Astrocyte (in vitro differentiated cells and primary cell): ENCODE data around the gene NTRK3. TPM values are rescaled to one million over a fixed set of nuclear protein-coding genes. Genes with fewer than 3 reads are reported as not detected.

Experiments used
- DNase-seq: peaks from one replicate; pipeline ENCODE4 v3.0.0-alpha.2; 2010; ENCODE audit warnings: low read depth
- FAIRE-seq: peaks from 2 replicates; lab custom pipeline; 2011; peaks lifted over from hg19 to GRCh38; lab: Jason Lieb, UNC
- H2AFZ ChIP-seq: 2 replicates; pipeline ENCODE4 v1.6.0; 2012; ENCODE audit warnings: low read depth, low read length, inconsistent platforms
- H3K27ac ChIP-seq: 2 replicates; pipeline ENCODE4 v1.5.1; 2011; ENCODE audit warnings: low read depth, low read length, inconsistent platforms
- H3K27me3 ChIP-seq: 2 replicates; pipeline ENCODE4 v1.6.0; 2011; ENCODE audit warnings: low read length, inconsistent platforms; ENCODE audit not compliant: insufficient read depth
- H3K36me3 ChIP-seq: 2 replicates; pipeline ENCODE4 v1.5.1; 2011; ENCODE audit warnings: low read length, inconsistent platforms; ENCODE audit not compliant: insufficient read depth
- H3K4me1 ChIP-seq: 2 replicates; pipeline ENCODE4 v1.5.1; 2011; ENCODE audit warnings: low read length, inconsistent platforms; ENCODE audit not compliant: insufficient read depth
- H3K4me2 ChIP-seq: 2 replicates; pipeline ENCODE4 v1.6.0; 2012; ENCODE audit warnings: low read length, inconsistent platforms
- H3K4me3 ChIP-seq: 2 replicates; pipeline ENCODE4 v1.5.1; 2011; ENCODE audit warnings: low read depth, mild to moderate bottlenecking, low read length, inconsistent platforms; ENCODE audit not compliant: insufficient read depth
- H3K79me2 ChIP-seq: 2 replicates; pipeline ENCODE4 v1.6.0; 2012; ENCODE audit warnings: mild to moderate bottlenecking, low read length, inconsistent platforms; ENCODE audit not compliant: insufficient read depth
- H3K9ac ChIP-seq: 2 replicates; pipeline ENCODE4 v1.6.0; 2012; ENCODE audit warnings: mild to moderate bottlenecking, low read length, inconsistent platforms
- H3K9me3 ChIP-seq: 2 replicates; pipeline ENCODE4 v1.5.1; 2012; ENCODE audit warnings: low read depth, mild to moderate bottlenecking, low read length, inconsistent platforms; ENCODE audit not compliant: insufficient read depth
- H4K20me1 ChIP-seq: 2 replicates; pipeline ENCODE4 v1.6.0; 2012; ENCODE audit warnings: low read length, inconsistent platforms; ENCODE audit not compliant: insufficient read depth
- H3K27ac Mint-ChIP-seq: one replicate; pipeline ENCODE4 v1.8.0; 2021; ENCODE audit warnings: mild to moderate bottlenecking, mixed read lengths; ENCODE audit not compliant: unreplicated experiment
- H3K27me3 Mint-ChIP-seq: one replicate; pipeline ENCODE4 v1.8.0; 2021; ENCODE audit warnings: low read depth, mixed read lengths; ENCODE audit not compliant: unreplicated experiment
- H3K36me3 Mint-ChIP-seq: one replicate; pipeline ENCODE4 v1.8.0; 2021; ENCODE audit warnings: low read depth, mixed read lengths; ENCODE audit not compliant: unreplicated experiment
- H3K4me1 Mint-ChIP-seq: one replicate; pipeline ENCODE4 v1.8.0; 2021; ENCODE audit warnings: low read depth, mixed read lengths; ENCODE audit not compliant: unreplicated experiment
- H3K4me3 Mint-ChIP-seq: one replicate; pipeline ENCODE4 v1.8.0; 2021; ENCODE audit warnings: mild to moderate bottlenecking, moderate library complexity, mixed read lengths; ENCODE audit not compliant: unreplicated experiment
- H3K9me3 Mint-ChIP-seq: one replicate; pipeline ENCODE4 v1.8.0; 2021; ENCODE audit warnings: mild to moderate bottlenecking, mixed read lengths; ENCODE audit not compliant: unreplicated experiment
- CTCF ChIP-seq: IDR thresholded peaks from 2 replicates; pipeline ENCODE4 v1.5.1; 2011; ENCODE audit warnings: low read depth, mild to moderate bottlenecking, inconsistent platforms, low read length, moderate library complexity; ENCODE audit not compliant: insufficient read depth
- EZH2 ChIP-seq: IDR thresholded peaks from 2 replicates; pipeline ENCODE4 v1.6.1; 2012; ENCODE audit warnings: mild to moderate bottlenecking, low read length, inconsistent platforms; ENCODE audit not compliant: insufficient read depth
- total RNA-seq: library from RNA; stranded (reverse); gene quantifications from 2 replicates; pipeline ENCODE4 v1.2.1, GENCODE V29; 2021

NTRK3 gene
- total RNA-seq, 1 donor from 2014 or later: 12.9 TPM

GRCh38 chr15:87952736-87953287 lies 303.7 kb downstream of the NTRK3 start:
- no peak for FAIRE-seq
- Histone ChIP-seq H3K79me2 (no peaks in the 10 kb centered on the region), H3K27me3 (no peaks in the 10 kb centered on the region), H3K9me3 (no peaks in the 10 kb centered on the region), H3K27ac (no peak overlapping the region), H3K9ac (no peak overlapping the region), H3K4me2 (no peak overlapping the region), H2AFZ (no peak overlapping the region), H4K20me1 (no peaks in the 10 kb centered on the region), H3K36me3 (no peaks in the 10 kb centered on the region), H3K4me1 (no peaks in the 10 kb centered on the region), H3K4me3 (no peak overlapping the region)
- Mint-ChIP-seq H3K4me1 (peaks cover 8% of the 10 kb centered on the region), H3K27me3 (peaks cover 22% of the 10 kb centered on the region), H3K36me3 (peaks cover 3% of the 10 kb centered on the region), H3K4me3 (no peak overlapping the region), H3K9me3 (peaks cover 3% of the 10 kb centered on the region), H3K27ac (no peak overlapping the region)
- DNase-seq: no peak
- TF ChIP-seq CTCF (no peak), EZH2 (no peak)

DNA sequence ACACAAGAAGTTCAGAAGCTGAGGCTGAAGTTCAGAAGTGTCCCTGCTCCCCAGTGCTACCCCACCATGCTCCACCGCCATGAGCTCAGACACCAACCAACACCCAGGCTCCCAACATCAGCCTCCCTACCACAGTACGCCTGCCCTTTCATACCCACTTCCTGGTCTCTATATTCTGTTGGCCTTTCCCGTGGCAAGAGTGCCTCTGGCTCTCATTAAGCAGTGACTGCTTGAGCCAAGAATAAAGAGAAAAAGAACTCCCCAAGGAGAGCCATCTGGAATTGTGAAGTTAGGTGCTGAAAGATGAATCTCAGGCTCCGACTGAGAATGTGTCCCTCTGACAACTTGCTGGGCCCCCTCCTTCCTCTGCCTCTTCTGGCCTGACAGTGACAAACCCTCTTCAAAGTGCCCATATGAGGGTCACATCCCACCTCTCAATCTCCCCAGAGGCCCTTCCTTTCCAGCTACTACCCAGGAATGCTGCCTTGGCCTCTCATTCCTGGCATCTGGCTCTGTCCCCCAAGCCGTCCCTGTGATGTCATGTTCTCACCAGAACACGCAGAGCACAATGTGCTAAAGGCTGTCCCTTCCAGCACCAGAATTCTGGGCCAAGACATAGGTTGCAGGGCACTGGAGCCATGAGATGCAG lies 306.8 kb downstream of the NTRK3 start:
- no peaks in the 10 kb centered on the region for H3K36me3 ChIP-seq
- no peaks in the 10 kb centered on the region for H3K9me3 ChIP-seq
- Mint-ChIP-seq H3K4me1 (peaks cover 3% of the 10 kb centered on the region), H3K27ac (no peak overlapping the region), H3K36me3 (peaks cover 3% of the 10 kb centered on the region), H3K27me3 (peaks cover 35% of the 10 kb centered on the region), H3K4me3 (no peak overlapping the region), H3K9me3 (peaks cover 3% of the 10 kb centered on the region)
- no peaks in the 10 kb centered on the region for H3K27me3 ChIP-seq
- no peak overlapping the region for H3K27ac ChIP-seq
- FAIRE-seq (no peak), DNase-seq (no peak)
- no peak overlapping the region for H2AFZ ChIP-seq
- H3K4me1 ChIP-seq: no peaks in the 10 kb centered on the region
- H3K9ac ChIP-seq: no peak overlapping the region
- H3K4me3 ChIP-seq: no peak overlapping the region
- no peak overlapping the region for H3K4me2 ChIP-seq
- no peaks in the 10 kb centered on the region for H4K20me1 ChIP-seq
- no peaks in the 10 kb centered on the region for H3K79me2 ChIP-seq
- TF ChIP-seq CTCF (no peak), EZH2 (no peak)

DNA sequence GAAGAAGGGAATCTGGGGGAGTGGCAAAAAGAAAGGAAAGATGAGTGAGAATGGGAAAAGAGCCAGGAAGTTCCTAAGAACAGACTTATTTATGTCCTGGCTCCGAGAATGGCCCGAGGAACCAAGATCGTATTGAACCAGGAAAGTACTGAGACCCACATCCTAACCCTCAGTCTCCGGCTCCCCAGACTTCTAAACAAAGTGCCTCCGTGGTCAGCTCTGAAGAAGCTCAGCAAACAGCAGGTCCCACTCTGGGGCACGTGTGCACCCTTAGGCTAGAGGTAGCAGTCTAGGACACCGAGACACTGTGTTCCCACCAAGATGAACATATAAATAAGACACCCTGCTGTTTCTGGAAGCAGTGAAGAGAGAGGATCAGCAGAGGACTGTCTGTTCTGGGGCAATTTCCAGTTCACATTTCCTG lies 307.4 kb downstream of the NTRK3 start:
- no peaks in the 10 kb centered on the region for H4K20me1 ChIP-seq
- Mint-ChIP-seq H3K27ac (no peak overlapping the region), H3K27me3 (peaks cover 38% of the 10 kb centered on the region), H3K4me1 (peaks cover under 1% of the 10 kb centered on the region), H3K9me3 (peaks cover 3% of the 10 kb centered on the region), H3K4me3 (no peak overlapping the region), H3K36me3 (peaks cover 3% of the 10 kb centered on the region)
- no peak overlapping the region for H3K4me3 ChIP-seq
- no peaks in the 10 kb centered on the region for H3K79me2 ChIP-seq
- H3K9me3 ChIP-seq: no peaks in the 10 kb centered on the region
- FAIRE-seq (no peak), DNase-seq (no peak)
- no peaks in the 10 kb centered on the region for H3K36me3 ChIP-seq
- no peak overlapping the region for H3K9ac ChIP-seq
- no peaks in the 10 kb centered on the region for H3K27me3 ChIP-seq
- H3K4me1 ChIP-seq: no peaks in the 10 kb centered on the region
- H3K4me2 ChIP-seq: no peak overlapping the region
- TF ChIP-seq CTCF (no peak), EZH2 (no peak)
- H2AFZ ChIP-seq: no peak overlapping the region
- H3K27ac ChIP-seq: no peak overlapping the region
